Activated T-cell treated with anti-CD3 and anti-CD28 coated beads, Interleukin-2, amount 50 U/mL, for 72 hours (primary cell): ENCODE results near the gene MAP4K1. TPM values are rescaled to one million over a fixed set of nuclear protein-coding genes. Genes with fewer than 3 reads are reported as not detected.
"Not testable (repeated sequence)": the region's sequence is repeated elsewhere in the genome, so short reads cannot be mapped to it uniquely, and the experiment has no call there.

Experiments
- ATAC-seq, 2 donors: fragments of 150-1000 bp; cut with Tn5 transposase; replicated peaks in 1 of 2; 2 replicates each; pipeline ENCODE4 v1.10.0; 2021; ENCODE audit warnings: moderate library complexity in 2 of 2, mild to moderate bottlenecking in 1 of 2
- DNase-seq, 2 donors: peaks; one replicate each; pipeline ENCODE4 v3.0.0; 2021 to 2022; ENCODE audit warnings: mixed read lengths in 1 of 2
- H3K27ac Mint-ChIP-seq: one replicate; pipeline ENCODE4 v1.8.0; 2022; ENCODE audit warnings: mild to moderate bottlenecking, moderate library complexity, mixed read lengths
- H3K27me3 Mint-ChIP-seq: one replicate; pipeline ENCODE4 v1.8.0; 2022; ENCODE audit warnings: low read depth, mixed read lengths
- H3K36me3 Mint-ChIP-seq, 2 donors: one replicate each; pipeline ENCODE4 v1.8.0; 2022; ENCODE audit warnings: mixed read lengths in 2 of 2, mild to moderate bottlenecking in 1 of 2; ENCODE audit not compliant: insufficient read depth in 2 of 2
- H3K4me1 Mint-ChIP-seq: one replicate; pipeline ENCODE4 v1.8.0; 2022; ENCODE audit warnings: low read depth, mixed read lengths
- H3K4me3 Mint-ChIP-seq, 2 donors: one replicate each; pipeline ENCODE4 v1.8.0; 2022; ENCODE audit warnings: mild to moderate bottlenecking in 2 of 2, mixed read lengths in 2 of 2, moderate library complexity in 2 of 2
- H3K9me3 Mint-ChIP-seq, 2 donors: one replicate each; pipeline ENCODE4 v1.8.0; 2022; ENCODE audit warnings: mixed read lengths in 2 of 2
- total RNA-seq, 2 donors: library from RNA; stranded (reverse); gene quantifications; one replicate each; pipeline ENCODE4 v1.2.3, GENCODE V29; 2022

Gene MAP4K1
- total RNA-seq, 2 donors from 2014 or later, result 261 to 262 TPM

DNA sequence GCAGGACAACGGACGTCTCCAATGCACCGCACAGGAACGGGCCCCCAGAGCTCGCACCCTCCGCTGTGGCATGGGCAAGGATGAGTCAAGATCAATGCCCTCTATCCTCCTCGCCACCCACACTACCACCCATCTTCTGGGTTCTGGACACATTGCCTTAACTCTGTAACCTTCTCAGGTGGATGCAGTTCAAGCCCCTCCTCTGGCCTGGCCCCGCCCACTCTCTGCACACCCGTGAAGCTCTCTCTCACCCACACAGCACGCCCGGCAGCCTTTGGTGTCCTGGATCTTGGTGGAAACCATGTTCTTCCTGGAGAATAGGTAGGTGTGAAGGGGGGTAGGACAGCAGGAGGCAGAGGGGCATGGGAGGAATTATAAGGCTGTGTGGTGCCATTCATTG lies 20.7 kb downstream of the MAP4K1 start:
- Mint-ChIP-seq H3K9me3 (no peaks in the 10 kb centered on the region), H3K4me1 (no peaks in the 10 kb centered on the region), H3K27ac (no peak overlapping the region), H3K27me3 (no peaks in the 10 kb centered on the region), H3K4me3 (no peak overlapping the region), H3K36me3 (peaks cover 12 to 16% of the 10 kb centered on the region in 2 donors)
- DNase-seq, result no peak
- ATAC-seq, result no peak

DNA sequence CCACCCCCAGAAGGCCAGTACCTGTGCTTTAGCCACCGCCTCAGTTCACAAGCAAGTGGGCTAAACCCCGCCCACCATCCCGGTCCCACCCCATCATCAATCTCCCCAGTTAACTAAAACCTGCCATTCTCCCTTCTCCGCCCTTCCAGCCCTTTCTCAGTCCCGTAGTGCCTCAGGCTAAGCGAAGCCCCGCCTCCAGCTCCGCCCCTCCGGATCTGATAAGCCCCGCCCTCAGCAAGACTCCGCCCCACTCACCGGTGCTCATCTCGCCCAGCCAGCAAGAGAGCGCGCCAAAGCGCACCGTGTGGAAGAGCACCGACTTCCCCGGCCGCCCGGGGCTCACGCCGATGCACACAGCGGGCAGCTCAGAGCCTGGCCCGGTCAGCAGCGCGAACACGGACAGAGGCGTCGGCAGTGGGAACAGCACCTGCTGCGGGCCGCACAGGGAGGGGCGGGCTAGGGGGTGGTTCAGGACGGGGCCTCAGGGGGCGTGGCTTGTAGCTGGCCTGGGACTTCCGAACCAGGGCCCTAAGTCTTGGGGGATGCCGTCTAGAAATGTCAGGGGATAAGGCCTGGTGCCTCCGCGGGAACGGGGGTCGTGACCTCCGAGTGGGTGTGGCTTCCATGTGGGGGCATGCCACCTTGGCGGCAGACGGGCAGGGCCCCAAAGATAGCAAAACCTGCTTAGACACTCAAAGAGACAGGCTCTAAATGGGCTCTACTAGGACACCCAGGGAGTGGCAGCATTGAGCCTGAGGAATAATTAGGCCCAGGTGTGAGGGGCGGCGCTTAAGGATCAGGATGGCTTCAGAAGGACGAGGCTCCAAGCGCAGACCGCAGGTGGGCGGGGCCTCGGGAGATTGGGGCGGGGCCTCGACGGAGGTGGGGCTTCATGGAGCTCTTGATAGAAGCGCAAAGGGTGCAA lies 21.4 kb downstream of the MAP4K1 start:
- Mint-ChIP-seq H3K36me3 (peaks cover 12 to 13% of the 10 kb centered on the region in 2 donors), H3K9me3 (no peaks in the 10 kb centered on the region), H3K27me3 (no peaks in the 10 kb centered on the region), H3K4me1 (no peaks in the 10 kb centered on the region), H3K4me3 (no peak overlapping the region), H3K27ac (no peak overlapping the region)
- ATAC-seq (no peak), DNase-seq (peak; percentile 16 to 21)

DNA sequence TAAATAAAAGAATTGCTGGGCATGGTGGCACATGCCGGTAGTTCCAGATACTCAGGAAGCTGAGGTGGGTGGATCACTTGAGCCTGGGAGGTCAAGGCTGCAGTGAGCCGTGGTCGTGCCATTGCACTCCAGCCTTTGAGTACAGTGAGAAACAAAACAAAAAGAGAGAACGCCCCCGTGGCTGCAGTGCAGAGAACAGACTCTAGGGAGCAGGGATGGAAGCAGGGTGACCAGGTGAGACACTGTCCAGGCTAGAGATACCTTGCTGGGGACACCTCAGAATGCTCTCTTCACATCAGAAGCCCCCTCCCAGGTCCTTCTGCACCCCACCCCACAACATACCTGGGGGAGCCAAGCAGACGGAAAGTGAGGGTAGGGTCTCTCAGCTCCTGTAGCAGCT lies 24.8 kb downstream of the MAP4K1 start:
- Mint-ChIP-seq H3K27ac (no peak overlapping the region), H3K4me1 (no peaks in the 10 kb centered on the region), H3K27me3 (no peaks in the 10 kb centered on the region), H3K4me3 (no peak overlapping the region), H3K9me3 (no peaks in the 10 kb centered on the region), H3K36me3 (peaks cover 11 to 13% of the 10 kb centered on the region in 2 donors)
- no peak for DNase-seq
- no peak for ATAC-seq

DNA sequence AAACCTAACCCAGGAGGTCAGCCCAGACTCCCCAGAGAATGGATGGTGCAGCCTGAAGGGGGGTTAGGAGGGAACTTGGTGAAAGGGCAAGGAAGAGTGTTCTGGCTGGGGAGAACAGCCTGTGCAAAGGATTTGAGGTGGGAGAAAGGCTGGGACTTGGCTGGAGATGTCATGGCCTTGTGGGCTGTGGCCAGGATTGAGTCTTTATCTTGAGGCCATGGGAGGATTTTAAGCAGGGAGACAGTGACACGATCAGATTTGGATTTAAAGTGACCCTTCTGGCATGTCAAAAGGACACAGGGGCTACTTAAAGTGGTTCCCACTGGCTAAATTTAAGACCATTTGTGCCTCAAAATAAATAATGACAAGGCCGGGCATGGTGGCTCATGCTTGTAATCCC lies 29.7 kb downstream of the MAP4K1 start:
- Mint-ChIP-seq H3K9me3 (no peaks in the 10 kb centered on the region), H3K27ac (no peak overlapping the region), H3K36me3 (peaks cover 7 to 9% of the 10 kb centered on the region in 2 donors), H3K4me3 (no peak overlapping the region), H3K4me1 (no peaks in the 10 kb centered on the region), H3K27me3 (no peaks in the 10 kb centered on the region)
- DNase-seq (no peak), ATAC-seq (no peak)

DNA sequence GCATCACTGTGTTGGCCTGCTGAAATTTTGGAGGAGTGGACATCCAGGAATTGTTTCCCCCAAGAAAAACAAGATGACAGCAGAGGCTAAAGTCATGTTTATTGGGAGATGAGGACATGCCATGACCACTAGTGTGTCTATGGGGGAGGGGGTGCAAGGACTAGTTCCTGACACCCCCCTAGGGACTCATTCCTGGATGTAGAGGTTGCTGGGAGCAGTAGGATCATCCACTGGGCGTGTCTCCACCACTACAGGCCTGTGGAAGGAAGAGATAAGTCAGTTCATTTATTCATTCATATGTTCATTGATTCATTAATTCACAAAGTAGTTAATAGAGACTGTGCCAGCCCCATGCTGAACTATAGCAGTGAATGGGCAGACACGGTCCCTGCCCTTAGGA lies 30.2 kb downstream of the MAP4K1 start:
- H3K27me3 Mint-ChIP-seq, result no peaks in the 10 kb centered on the region
- H3K27ac Mint-ChIP-seq, result no peak overlapping the region
- H3K9me3 Mint-ChIP-seq, result no peaks in the 10 kb centered on the region
- no peaks in the 10 kb centered on the region for H3K4me1 Mint-ChIP-seq
- H3K4me3 Mint-ChIP-seq, result no peak overlapping the region
- no peak for DNase-seq
- ATAC-seq, result no peak
- peaks cover 7 to 9% of the 10 kb centered on the region in 2 donors for H3K36me3 Mint-ChIP-seq

DNA sequence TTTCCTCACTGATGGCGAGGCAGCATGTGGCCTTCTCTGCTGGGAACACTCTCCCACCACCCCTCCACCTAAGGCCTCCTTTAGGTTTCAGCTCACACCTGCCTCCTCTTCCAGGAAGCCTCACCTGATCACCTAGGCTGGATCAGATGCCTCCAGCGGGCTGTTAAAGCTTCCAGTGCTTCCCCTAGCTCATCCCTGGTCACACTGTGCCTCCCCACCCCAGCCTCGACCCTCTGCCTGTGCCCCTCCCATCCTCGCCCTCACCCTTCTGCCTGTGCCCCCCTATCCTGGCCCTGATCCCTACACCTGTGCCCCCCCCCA lies 33.8 kb downstream of the MAP4K1 start:
- H3K4me1 Mint-ChIP-seq, result no peaks in the 10 kb centered on the region
- no peaks in the 10 kb centered on the region for H3K9me3 Mint-ChIP-seq
- H3K4me3 Mint-ChIP-seq, result no peak overlapping the region
- no peak for ATAC-seq
- no peaks in the 10 kb centered on the region for H3K27me3 Mint-ChIP-seq
- H3K36me3 Mint-ChIP-seq, result peaks cover 6 to 7% of the 10 kb centered on the region in 2 donors
- no peak overlapping the region for H3K27ac Mint-ChIP-seq
- DNase-seq, result no peak

DNA sequence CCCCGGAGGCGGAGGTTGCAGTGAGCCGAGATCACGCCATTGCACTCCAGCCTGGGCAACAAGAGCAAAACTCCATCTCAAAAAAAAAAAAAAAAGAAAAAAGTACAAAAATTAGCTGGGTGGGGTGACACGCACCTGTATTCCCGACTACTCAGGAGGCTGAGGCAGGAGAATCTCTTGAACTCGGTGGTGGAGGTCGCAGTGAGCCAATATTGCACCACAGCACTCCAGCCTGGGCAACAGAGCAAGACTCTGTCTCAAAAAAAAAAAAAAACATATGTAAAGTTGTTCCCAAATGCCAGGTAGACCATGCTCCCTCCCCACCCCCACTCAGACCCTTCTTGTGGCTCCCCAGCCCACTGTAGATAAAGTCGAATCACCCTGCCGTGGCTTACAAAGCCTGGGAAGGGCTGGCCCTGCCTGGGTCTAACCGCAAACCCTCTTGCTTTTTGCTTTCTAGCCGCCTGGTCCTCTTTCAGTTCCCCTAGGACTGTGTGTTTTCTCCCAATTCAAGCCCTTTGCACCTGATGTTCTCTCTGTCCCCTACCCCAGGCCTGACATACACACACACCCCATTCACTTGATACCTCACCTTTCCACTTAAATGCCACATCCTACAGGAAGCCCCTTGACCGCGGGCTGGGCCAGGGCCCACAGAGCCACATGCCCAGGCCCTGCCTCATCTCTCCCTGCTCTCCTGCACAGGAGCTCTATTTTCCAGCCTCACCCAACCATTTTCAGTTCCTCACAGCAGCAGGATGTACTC lies 34.4 kb downstream of the MAP4K1 start:
- H3K9me3 Mint-ChIP-seq, result no peaks in the 10 kb centered on the region
- ATAC-seq, result peak; percentile 38 to 39

DNA sequence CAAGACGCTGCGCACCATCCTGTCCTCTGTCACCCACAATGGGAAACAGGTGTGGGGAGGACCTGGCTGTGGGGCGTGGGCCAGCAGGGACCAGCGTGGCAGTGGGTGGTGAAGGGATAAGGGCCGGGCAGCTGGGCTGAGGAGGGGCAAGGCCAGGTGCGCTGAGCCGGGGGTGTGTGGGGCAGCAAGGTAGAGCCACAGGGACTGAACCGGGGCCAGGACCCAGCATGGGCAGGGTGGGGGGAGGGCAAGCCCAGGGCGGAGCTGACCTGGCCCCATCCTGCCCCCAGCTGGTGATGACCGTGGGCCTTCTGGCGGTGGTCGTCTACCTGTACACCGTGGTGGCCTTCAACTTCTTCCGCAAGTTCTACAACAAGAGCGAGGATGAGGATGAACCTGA lies 37.7 kb downstream of the MAP4K1 start:
- H3K27ac Mint-ChIP-seq, result no peak overlapping the region
- H3K9me3 Mint-ChIP-seq, result no peaks in the 10 kb centered on the region
- no peak overlapping the region for H3K4me3 Mint-ChIP-seq

More for the DNA sequence above, 34.4 kb downstream of the MAP4K1 start:
- Mint-ChIP-seq H3K4me3 (no peak overlapping the region), H3K4me1 (no peaks in the 10 kb centered on the region), H3K36me3 (peaks cover 5 to 6% of the 10 kb centered on the region in 2 donors), H3K27ac (peak overlapping the region; percentile 26), H3K27me3 (no peaks in the 10 kb centered on the region)
- no peak for DNase-seq

DNA sequence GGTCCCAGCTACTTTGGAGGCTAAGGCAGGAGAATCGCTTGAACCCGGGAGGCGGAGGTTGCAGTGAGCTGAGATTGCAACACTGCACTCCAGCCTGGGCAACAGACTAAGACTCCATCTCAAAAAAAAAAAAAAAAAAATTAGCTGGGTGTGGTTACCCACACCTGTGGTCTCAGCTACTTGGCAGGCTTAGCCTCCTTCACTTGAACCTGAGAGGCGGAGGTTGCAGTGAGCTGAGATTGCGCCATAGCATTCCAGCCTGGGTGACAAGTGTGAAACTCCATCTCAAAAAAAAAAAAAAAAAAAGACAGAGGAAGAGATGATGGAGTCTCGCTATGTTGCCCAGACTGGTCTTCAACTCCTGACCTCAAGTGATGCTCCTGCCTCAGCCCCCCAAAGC lies 38.4 kb downstream of the MAP4K1 start:
- not testable (repeated sequence) for H3K4me3 Mint-ChIP-seq, H3K27ac Mint-ChIP-seq, H3K27me3 Mint-ChIP-seq, DNase-seq, H3K4me1 Mint-ChIP-seq, H3K9me3 Mint-ChIP-seq, H3K36me3 Mint-ChIP-seq, ATAC-seq

More for the DNA sequence above, 37.7 kb downstream of the MAP4K1 start:
- ATAC-seq (no peak), DNase-seq (no peak)
- Mint-ChIP-seq H3K27me3 (no peaks in the 10 kb centered on the region), H3K4me1 (no peaks in the 10 kb centered on the region), H3K36me3 (no peaks in the 10 kb centered on the region)

DNA sequence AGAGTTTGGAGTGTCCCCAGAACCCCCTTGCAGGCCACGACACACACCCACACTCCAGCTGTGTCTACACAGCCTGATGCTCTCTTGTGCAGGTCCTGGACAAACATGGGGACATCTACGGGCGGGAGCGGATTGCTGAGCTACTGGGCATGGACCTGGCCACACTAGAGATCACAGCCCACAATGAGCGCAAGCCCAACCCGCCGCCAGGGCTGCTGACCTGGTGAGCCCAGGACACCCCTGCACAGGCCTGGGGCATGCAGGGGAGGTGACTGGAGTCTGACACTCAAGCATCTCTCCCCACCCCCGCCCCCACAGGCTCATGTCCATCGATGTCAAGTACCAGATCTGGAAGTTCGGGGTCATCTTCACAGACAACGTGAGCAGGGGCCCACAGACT lies 39.9 kb downstream of the MAP4K1 start:
- no peaks in the 10 kb centered on the region for H3K9me3 Mint-ChIP-seq
- no peaks in the 10 kb centered on the region for H3K27me3 Mint-ChIP-seq
- DNase-seq (no peak), ATAC-seq (no peak)
- H3K4me1 Mint-ChIP-seq, result no peaks in the 10 kb centered on the region
- H3K4me3 Mint-ChIP-seq, result no peak overlapping the region
- H3K27ac Mint-ChIP-seq, result no peak overlapping the region
- H3K36me3 Mint-ChIP-seq, result no peaks in the 10 kb centered on the region

DNA sequence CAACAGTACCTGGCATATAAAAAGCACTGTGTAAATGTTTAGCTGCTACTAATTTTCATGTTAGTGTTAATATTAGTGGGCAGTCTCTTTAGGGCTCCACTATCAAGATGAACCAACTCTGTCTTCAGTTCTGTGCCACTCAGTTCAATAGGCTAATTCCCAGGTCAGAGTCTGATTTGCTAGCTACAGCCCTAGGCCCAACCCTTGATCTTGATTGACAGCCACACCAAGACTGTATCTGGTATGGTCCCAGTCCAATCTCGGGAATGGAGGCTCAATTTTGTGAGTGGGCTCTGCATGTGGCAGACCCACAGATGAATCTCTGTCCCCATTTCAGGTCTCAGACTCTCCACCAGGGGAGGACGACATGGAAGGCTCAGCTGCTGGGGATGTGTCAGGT lies 46.1 kb downstream of the MAP4K1 start:
- ATAC-seq, result no peak
- DNase-seq, result no peak
- H3K36me3 Mint-ChIP-seq, result no peaks in the 10 kb centered on the region
- no peak overlapping the region for H3K27ac Mint-ChIP-seq
- H3K4me3 Mint-ChIP-seq, result no peak overlapping the region
- H3K9me3 Mint-ChIP-seq, result no peaks in the 10 kb centered on the region
- H3K27me3 Mint-ChIP-seq, result peaks cover 11% of the 10 kb centered on the region
- no peaks in the 10 kb centered on the region for H3K4me1 Mint-ChIP-seq

DNA sequence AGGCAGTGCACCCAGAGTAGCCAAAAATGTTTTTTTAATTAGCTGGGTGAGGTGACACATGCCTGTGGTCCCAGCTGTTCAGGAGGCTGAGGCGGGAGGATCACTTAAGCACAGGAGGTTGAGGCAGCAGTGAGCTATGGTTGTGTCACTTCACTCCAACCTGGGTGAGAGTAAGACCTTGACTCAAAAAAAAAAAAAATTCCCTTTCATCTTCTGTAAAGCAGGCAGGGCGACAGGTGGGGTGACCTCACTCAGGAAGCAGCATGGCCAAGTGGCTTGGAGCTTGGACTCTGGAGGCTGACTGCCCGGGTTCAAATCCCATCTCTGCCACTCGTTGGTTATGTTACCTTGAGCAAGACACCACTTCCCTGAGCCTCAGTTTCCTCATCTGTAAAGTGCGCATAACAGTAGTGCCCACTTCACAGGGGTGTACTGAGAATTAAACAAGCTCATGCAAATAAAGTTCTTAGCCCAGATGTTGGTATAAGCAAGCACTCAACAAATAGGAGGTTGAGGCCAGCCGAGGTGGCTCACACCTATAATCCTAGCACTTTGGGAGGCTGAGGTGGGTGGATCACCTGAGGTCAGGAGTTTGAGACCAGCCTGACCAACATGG lies 48.3 kb downstream of the MAP4K1 start:
- H3K36me3 Mint-ChIP-seq, result no peaks in the 10 kb centered on the region
- peaks cover 19% of the 10 kb centered on the region for H3K27me3 Mint-ChIP-seq
- H3K4me3 Mint-ChIP-seq, result no peak overlapping the region
- H3K27ac Mint-ChIP-seq, result no peak overlapping the region
- peak; percentile 52 to 56 for ATAC-seq
- peak; percentile 13 to 20 for DNase-seq
- no peaks in the 10 kb centered on the region for H3K9me3 Mint-ChIP-seq
- H3K4me1 Mint-ChIP-seq, result peaks cover 6% of the 10 kb centered on the region

DNA sequence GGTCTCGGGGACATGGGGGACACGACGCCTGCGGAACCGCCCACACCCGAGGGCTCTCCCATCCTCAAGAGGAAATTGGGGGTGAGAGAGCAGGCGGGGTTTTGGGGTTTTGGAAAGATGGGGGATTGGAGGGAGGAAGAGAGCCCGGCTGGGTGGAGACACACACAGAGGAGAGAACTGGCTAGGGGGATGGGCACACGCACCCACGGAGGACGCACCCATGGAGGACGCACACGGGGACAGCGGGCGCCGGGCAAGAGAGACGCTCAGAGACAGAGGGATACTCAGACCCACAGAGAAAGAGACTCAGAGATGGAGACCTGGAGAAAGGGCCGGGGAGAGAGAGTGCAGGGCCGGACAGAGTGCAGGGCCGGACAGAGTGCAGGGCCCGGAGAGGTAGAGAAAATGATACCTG lies 52.1 kb downstream of the MAP4K1 start:
- Mint-ChIP-seq H3K27me3 (peaks cover 38% of the 10 kb centered on the region), H3K4me3 (peak overlapping the region; percentile 77), H3K9me3 (no peaks in the 10 kb centered on the region), H3K27ac (peak overlapping the region; percentile 43), H3K4me1 (peaks cover 14% of the 10 kb centered on the region), H3K36me3 (no peaks in the 10 kb centered on the region)
- ATAC-seq (no peak), DNase-seq (no peak)
